B cell (primary cell): Measurements from ENCODE around the gene ZBTB47.

Experiments used
- CTCF ChIP-seq: fragments of 200-600 bp; IDR thresholded peaks from one replicate; pipeline ENCODE4 v1.8.0; 2022; ENCODE audit warnings: antibody characterized with exemption, mild to moderate bottlenecking
- EZH2 ChIP-seq: IDR thresholded peaks from 2 replicates; pipeline ENCODE4 v1.6.1; 2012; ENCODE audit warnings: borderline replicate concordance, low read depth, mild to moderate bottlenecking, moderate library complexity, low read length; ENCODE audit not compliant: insufficient read depth, poor library complexity, severe bottlenecking

DNA sequence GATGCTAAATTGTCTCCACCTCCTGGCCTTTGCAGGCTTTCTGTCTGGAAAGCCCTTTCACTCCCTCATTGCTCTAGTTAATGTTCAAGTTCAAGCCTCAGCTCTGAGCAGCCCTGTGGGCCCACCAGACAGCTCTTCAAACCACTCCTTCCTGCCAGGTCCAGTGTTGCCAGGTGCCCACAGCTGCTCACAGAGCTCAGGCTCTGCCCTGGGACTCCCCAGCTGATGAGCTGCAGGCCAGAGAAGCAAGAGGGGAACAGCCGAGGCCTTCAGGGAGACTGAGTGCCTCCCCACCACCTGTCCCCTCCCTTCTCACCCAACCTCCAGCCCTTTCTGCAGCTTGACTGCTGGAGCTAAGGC, 1.3 kb upstream of the ZBTB47 start:
- TF ChIP-seq CTCF (no peak), EZH2 (no peak)
